Hypothalamus (tissue), 51 donors: ENCODE results near the gene ZNF160.

Source experiments
- DNase-seq, 51 donors: peaks; one replicate each; lab custom pipeline; 2025; lab: John Stamatoyannopoulos, UW

ZNF160 gene

DNA sequence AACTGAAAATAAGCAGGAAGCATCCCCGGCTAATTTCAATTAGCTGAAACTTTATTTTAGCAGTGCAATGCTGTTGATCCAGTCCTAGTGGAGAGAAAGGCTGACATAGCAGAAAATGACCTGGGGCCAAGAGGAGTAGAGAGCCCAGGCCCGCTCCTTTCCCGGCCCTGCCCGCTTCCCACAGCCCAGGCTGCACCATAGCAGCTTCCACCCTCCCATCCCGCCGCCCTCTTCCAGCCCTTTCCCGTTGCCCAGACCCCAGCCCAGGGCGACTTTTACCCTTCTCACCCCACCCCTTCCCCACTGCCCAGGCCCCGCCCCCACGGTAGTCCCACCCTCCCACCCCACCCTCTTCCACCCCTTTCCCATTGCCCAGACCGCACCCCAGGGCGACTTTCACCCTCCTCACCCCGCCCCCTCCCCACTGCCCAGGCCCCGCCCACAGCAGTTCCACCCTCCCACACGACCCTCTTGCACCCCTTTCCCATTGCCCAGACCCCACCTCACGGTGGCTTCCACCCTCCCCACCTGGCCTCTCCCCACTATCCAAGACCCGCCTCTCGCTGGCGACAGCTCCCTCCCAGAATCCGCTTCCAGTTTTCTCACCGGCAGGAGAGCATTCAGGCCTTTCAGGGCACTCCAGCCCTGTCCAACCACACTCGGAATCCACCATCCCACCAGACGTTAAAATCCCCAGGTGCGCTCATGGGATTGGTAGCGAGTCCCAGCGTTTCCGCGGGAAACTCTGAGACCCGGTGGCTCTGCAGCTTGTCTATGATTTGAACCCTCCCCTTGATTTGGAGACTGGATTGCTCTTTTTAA, 8.3 kb downstream of the ZNF160 start:
- no peak for DNase-seq

DNA sequence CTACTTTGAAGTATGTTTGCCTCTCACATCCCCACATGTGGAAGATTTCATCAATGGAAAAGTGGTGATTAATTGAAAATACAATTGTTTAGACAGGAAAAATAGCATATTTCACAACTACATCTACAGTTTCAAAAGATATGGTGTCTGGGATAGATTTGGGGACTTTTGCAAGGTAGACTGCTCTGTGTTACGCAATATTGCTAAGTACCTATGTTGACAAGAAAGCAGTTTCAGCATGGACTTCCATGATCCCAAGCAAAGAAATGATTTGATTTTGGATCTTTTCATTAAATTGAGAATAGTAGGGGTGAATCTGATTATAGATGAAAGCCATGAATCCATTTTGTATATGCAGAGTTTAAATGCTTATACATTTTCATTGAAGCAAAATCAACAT, 10.5 kb downstream of the ZNF160 start:
- DNase-seq: no peak

DNA sequence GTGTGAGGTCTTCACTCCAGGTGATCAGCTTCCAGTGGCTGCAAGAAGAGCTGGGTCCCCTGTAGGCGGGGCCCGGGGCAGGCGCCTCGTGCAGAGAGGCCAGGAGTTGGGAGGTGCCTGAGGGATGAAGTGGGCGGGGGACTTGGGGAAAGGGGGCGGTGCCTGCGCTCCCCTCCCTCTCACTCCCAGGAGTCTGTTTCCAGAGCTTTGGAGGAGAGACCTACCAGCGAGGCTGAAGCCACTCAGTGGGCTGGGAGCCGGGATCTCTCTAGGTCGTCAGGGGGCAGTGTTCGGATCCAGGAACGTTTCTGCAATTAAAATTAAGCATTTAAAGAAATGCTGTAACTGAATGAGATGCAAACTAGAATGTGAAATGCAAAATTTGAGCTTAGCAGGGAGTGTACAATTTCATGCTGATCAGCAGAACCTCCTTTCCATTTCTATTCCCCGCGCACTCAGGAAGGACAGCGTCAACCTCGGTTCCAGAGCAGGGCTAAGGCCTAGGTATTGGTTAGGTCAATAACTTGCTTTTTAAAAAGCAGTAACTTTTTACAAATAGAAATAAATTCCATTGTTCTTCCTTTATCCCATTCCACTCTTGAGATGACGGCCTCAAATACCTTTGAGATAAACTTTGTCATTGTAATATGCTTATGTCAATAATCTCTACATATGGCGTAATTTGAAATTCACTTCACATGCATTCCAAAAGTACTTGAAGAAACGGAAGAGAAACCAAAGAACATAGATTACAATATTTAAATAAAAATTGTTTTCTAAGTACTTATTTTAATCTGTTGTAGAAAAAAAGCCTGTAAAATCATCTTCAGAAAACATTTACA, 11.6 kb downstream of the ZNF160 start:
- no peak for DNase-seq

DNA sequence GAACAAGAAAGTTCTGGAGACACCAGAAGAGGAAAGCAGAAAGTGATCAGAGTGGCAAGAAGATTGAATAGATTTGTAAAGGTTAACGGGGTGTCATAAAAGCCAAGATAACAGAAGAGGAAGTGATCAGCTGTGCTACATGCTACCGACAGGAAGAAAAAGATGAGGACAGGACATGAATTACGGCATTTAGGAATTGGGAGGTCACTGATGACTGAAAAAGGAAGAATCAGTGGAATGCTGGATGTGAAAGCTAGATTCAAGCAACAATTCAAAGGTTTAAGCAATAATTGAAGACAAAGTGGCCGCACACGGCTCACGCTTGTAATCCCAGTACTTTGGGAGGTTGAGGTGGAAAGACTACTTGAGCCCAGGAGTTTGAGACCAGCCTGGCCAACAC, 15.1 kb downstream of the ZNF160 start:
- DNase-seq: no peak

DNA sequence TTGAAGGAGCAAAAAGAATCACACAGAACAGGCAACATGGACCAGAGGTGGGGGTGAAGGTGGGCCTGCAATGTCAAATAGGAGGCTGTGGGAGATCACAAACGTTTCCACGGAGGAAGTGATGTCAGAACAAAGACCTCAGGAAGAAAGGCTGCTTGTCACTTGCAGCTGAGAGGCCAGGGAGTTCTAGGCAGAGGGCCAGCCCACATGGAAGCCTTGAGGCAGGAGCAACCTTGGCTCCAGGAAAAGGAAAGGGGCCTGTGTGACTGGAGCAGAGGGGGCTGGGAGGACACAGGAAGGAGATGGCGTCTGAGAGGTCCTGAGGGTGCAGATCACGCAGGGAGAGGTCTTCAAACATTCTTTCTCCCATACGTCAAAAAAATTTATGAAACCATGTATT, 16.3 kb downstream of the ZNF160 start:
- DNase-seq: peak in 39 of 51 donors; percentile 0 to 80 (median 32)

DNA sequence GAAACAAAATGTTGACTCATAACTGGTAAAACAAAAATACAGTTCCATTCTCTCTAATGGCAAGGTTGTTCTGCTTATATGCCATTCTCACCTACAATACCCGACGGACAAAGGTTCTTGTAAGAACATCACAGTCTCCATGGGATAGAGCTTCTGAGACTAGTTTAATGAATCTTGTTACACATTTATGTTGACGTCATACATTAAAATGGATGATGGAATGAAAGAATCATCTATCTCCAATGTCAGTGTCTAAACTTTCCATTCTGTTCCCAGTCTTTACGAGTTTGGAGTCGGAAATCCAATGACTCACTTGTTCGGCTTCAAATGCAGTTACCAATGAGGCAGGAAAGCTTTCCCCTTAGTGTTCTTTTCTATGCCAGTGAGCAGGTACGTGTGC, 17.7 kb downstream of the ZNF160 start:
- no peak for DNase-seq

DNA sequence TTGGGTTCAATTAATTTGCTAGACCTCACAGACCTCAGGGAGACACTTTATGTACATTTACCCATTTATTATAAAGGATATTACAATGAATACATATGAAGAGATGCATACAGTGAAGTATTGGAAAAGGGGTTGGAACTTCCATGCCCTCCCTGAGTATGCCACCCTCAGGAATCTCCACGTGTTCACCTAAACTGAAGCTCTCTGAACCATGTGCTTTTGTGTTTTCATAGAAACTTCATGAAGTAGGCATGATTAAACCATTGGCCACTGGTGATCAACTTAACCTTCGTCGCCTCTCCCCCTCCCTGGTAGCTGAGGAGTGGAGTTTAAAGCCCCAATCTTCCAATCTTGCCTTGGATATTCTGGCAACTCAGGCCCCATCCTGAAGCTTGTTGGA, 20.3 kb downstream of the ZNF160 start:
- DNase-seq: no peak

DNA sequence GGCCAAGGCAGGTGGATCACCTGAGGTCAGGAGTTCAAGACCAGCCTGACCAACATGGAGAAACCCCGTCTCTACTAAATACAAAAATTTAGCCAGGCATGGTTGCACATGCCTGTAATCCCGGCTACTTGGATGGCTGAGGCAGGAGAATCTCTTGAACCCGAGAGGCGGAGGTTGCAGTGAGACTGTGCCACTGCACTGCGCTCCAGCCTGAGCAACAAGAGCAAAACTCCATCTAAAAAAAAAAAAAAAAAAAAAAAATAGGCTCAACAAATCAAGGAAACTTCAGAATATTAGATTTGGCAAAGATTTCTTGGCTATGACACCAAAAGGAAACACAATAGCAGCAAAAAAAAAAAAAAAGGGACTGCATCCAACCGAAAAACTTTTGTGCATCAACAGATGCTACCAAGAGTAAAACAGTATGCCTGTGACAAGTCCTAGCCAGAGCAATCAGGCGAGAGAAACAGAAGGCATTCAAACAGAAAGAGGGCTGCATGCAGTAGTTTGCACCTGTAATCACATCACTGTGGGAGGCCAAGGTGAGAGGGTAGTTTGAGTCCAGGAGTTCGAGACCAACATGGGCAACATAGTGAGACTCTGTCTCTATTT, 23.8 kb downstream of the ZNF160 start:
- no peak for DNase-seq

DNA sequence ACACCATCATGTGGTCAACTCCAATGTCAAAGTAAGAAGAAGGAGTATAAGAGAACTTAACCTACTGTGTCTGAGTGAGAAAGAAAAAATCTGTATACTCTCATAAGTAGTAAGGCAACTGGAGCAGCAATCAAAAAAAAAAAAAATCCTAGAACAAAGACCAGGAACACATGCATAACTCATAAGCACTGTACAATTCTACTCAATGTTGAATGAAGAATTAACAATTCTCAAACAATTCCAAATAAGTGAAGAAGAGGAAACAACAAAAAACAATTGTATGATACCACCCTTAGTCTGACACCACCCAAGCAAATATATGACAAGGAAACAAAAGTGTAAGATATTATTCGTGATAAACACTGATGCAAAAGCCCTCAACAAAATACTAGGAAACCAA, 24.6 kb downstream of the ZNF160 start:
- DNase-seq: no peak

DNA sequence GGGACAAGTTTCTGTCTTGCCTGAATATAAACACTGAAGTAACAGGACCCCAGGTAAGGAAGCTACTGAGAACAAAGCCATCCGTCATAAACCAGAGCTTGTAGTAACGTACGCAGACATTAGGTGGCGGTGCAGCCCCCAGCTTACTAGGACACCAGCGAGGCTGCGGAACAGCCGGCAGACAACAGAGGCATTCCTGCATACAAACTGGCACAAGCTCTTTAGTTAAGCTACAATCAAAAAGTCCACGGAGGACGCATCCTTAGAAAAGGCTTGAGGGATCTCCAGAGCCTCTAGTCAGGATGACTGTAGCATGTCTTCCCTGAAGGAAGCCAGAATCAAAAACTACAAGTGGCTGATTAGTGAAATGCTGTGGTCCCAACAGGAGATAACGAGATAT, 26.2 kb downstream of the ZNF160 start:
- DNase-seq: peak in 40 of 51 donors; percentile 2 to 78 (median 34)

DNA sequence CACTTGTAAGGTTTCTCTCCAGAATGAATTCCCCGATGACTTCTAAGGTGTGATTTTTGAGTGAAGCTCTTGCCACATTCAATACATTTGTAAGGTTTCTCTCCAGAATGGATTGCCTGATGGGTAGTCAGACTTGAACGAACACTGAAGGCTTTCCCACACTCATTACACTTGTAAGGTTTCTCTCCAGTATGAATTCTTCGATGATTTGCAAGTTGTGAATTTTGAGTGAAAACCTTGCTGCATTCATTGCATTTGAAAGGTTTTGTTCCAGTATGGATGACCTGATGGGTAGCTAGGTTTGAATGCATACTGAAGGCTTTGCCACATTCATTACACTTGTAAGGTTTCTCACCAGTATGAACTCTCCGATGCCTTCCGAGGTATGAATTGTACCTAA, 34.4 kb downstream of the ZNF160 start:
- DNase-seq: no peak

DNA sequence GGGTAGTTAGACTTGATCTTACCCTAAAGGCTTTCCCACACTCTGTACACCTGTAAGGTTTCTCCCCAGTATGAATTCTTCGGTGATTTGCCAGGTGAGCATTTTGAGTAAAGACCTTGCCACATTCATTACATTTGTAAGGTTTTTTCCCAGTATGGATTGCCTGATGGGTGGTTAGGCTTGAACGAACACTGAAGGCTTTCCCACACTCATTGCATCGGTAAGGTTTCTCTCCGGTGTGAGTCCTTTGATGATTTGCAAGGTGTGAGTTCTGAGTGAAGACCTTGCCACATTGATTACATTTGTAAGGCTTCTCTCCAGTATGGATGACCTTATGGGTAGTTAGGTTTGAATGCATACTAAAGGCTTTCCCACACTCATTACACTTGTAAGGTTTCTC, 35.0 kb downstream of the ZNF160 start:
- no peak for DNase-seq

DNA sequence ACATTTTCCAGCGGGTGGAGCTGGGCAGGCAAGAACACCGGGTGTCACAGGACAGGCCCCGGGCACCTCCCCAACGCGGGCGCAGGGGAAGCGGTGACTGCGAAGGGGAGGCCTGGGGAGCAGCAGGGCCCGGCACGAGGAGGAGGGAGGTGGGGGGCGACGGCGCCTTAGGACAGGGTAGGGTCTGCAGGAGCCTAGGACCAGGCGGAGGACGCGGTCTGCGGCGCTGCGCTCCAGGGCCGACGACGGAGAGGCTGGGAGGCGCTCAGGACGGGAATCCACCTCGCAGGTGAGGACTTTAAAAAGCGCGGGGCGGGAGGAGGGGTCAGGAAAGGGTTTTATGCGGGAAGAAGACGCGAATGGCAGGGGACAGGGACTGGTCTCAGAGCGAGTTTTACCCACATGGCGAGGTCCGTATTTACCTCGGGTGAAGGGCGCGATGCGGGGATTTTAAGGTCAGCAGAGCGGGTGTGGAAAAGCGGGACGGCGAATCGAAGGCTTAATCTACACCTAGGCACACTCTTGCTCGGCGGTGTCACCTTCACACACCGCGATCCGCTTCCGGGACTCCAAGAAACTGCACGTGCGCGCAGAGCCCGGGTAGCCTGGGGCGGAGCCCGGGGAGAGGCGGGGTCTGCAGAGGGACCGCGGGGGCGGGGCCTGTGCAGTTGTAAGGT, 45.2 kb downstream of the ZNF160 start:
- peak in 2 of 51 donors; percentile 4 to 6 for DNase-seq

DNA sequence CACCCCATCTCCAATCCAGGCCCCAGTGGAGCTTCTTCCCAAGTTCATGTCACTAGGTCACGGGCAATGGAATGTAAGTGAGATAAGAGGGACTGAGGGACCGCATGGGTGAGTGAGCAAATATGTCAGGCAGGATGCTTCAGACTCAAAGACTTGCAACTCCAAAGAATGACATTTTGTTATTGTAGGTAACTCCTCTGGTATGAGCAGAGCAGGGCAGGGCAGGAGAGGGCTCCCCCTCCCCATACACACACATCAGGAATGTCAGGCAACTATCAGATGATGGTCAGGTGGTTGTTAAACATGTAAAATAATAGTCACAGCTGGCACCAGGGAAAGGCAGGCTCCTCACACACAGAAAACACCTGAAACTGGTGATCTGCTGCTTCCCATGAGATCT, 48.1 kb downstream of the ZNF160 start:
- DNase-seq: no peak

DNA sequence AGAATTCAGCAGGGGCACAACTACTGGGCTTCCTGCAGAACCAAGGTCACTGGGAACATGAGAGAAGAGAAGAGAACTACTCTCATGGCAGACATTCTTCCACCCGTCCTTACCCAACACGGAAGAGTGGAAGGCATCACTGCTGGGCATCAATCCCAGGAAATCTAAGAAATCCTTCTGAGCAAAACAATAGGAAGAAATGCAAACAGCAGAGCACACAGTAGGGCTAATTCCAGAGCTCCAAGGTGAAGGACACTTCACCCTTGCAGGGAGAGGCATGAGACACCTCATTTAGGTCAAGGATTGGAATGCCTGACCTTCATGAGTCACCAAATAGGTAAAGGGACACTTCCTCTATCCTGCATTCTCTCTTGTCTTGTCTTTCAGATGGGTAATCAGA, 55.8 kb downstream of the ZNF160 start:
- DNase-seq: no peak

DNA sequence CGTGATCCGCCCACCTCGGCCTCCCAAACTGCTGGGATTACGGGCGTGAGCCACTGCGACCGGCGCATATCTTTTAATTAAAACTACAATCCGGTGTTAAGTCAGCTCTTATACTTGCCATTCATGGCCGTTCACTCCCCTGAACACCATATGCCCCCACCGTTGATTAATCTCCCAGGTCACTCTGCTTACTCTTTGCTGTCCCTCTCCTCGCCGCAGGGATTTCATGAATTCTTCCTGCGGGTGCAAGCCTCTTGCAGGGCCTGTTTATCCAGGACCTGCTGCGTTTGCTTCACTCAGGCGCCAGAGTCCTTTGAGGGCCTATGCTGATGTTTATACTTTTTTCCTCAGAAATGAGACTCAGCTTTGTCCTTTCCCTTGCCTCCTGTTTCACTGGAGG, 57.7 kb downstream of the ZNF160 start:
- DNase-seq: no peak

DNA sequence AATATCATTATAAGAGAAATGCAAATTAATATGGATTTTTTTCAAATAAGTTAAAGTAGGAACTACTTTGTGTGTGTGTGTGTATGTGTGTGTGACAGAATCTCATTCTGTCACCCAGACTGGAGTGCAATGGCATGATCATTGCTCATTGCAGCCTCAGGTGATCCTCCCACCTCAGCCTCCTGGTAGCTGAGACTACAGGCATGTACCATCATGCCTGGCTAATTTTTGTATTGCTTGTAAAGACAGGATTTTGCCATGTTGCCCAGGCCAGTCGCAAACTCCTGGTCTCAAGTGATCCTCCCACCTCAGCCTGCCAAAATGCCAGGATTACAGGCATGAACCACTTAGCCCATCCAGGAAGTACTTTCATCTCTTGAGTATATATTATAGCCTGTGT, 61.9 kb downstream of the ZNF160 start:
- no peak for DNase-seq

DNA sequence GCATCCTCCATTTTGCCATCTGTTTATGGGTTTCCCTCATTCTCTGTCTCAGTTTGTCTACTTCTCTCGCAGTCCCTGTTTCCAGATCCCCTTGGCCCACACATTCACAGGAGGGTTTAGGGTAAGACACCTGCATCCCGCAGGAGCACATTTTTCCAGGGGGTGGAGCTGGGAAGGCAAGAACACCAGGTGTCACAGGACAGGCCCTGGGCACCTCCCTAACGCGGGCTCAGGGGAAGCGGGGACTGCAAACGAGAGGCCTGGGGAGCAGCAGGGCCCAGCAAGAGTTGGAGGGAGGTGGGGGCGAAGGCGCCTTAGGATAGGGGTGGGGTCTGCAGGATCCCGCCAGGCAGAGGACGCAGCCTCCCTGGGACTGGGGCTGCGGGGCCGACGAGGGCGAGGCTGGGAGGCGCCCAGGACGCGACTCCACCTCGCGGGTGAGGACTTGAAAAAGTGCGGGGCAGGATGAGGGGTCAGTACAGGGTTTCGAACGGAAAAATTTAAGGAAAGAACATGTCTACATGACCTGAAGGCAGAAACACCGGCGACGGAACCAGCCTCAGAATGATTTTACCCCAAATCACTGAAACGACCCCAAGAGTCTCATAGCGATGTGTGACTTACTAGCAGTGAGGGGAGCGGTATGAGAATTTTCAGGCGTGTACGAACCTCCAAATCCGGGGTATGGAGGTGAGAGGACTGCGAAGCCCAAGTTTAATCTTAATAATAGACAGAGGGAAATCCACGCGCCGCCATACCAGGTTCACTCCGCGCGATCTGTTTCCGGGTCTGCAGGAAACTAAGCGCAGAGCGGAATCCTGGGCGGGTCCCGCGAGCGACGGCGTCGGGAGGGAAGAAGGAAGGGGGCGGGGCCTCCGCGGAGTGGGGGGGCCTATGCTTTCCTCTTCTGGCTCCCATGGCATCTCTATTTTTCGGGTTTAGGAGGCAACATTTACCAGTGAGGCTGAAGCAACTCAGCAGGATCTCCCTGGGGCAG, 65.8 kb downstream of the ZNF160 start:
- DNase-seq: peak in 15 of 51 donors; percentile 0 to 45 (median 8)

DNA sequence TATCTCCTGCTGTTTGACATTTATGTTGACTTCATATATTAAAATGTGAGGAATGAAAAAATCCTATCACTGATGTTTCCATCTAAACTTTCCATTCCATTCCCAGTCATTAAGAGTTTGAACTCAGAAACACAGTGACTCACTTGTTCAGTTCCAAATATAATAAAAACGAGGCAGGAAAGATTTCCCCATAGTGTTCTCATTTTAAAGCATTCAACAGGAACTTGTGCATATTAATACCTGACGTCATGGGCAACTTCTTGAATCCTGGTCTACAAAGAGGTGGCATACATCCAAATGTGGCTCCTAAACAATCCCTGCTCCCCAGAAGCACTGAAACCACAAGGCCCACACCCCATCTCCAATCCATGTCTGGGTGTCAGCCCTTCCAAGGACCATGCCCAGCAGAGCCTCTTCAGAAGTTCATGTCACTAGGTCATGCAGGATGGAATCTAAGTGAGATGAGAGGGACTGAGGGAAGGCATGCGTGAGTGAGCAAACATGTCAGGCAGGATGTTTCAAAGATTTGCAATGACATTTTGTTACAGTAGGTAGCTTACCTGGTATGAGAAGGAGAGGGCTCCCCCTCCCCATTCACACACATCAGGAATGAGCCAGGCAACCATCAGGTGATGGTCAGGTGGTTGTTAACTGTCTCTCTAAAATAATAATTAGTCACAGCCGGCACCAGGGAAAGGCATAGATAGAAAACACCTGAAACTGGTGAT, 68.1 kb downstream of the ZNF160 start:
- no peak for DNase-seq
